G401.6 (cell line): ENCODE data around the gene MDN1.

Source experiments
- FAIRE-seq: peaks from 2 replicates; lab custom pipeline; 2012; peaks lifted over from hg19 to GRCh38; lab: Jason Lieb, UNC

MDN1 gene

GRCh38 chr6:89597988-89598387 lies 221.6 kb downstream of the MDN1 start:
- no peak for FAIRE-seq

- FAIRE-seq = no peak
These were observed 222.2 kb downstream of the MDN1 start for GRCh38 chr6:89597372-89597771.

- FAIRE-seq = no peak
These were observed 223.1 kb downstream of the MDN1 start for GRCh38 chr6:89596484-89596883.

GRCh38 chr6:89596056-89596455 lies 223.5 kb downstream of the MDN1 start:
- no peak for FAIRE-seq
